Keratinocyte (primary cell): ENCODE measurements around the gene MPI. TPM values are rescaled to one million over a fixed set of nuclear protein-coding genes. Genes with fewer than 3 reads are reported as not detected.

Source experiments
- DNase-seq: peaks from one replicate; pipeline ENCODE4 v3.0.0-alpha.2; 2011; ENCODE audit warnings: low read depth, missing footprints, low spot score
- FAIRE-seq: peaks from 2 replicates; lab custom pipeline; 2011; peaks lifted over from hg19 to GRCh38; lab: Jason Lieb, UNC
- H2AFZ ChIP-seq: 2 replicates; pipeline ENCODE4 v1.6.0; 2012; ENCODE audit warnings: low read length, control low read depth, inconsistent platforms; ENCODE audit not compliant: control insufficient read depth
- H3K27ac ChIP-seq: 2 replicates; pipeline ENCODE4 v1.5.1; 2011; ENCODE audit warnings: low read length; ENCODE audit not compliant: control insufficient read depth, insufficient read depth
- H3K27me3 ChIP-seq: 3 replicates; pipeline ENCODE4 v1.6.0; 2011; ENCODE audit warnings: low read length; ENCODE audit not compliant: control insufficient read depth, insufficient read depth; ENCODE audit errors: extremely low read depth
- H3K36me3 ChIP-seq, 2 experiments: 2 replicates in 1 of 2; 3 replicates in 1 of 2; pipeline ENCODE4 v1.5.1; 2011; ENCODE audit warnings: low read length in 2 of 2, mild to moderate bottlenecking in 1 of 2; ENCODE audit not compliant: control insufficient read depth in 2 of 2, insufficient read depth in 2 of 2; ENCODE audit errors: extremely low read depth in 1 of 2
- H3K4me1 ChIP-seq: 3 replicates; pipeline ENCODE4 v1.5.1; 2011; ENCODE audit warnings: low read length; ENCODE audit not compliant: control insufficient read depth, insufficient read depth; ENCODE audit errors: extremely low read depth
- H3K4me2 ChIP-seq: 3 replicates; pipeline ENCODE4 v1.6.0; 2011; ENCODE audit warnings: low read depth, low read length; ENCODE audit not compliant: control insufficient read depth, insufficient read depth; ENCODE audit errors: extremely low read depth
- H3K4me3 ChIP-seq, 3 experiments: fragments of 200-600 bp in 1 of 3; sonication (generic) in 1 of 3; 2 replicates in 2 of 3; 3 replicates in 1 of 3; pipeline ENCODE4 v1.5.1; 2011 to 2016; ENCODE audit warnings: low read length in 3 of 3, mild to moderate bottlenecking in 3 of 3, control low read depth in 2 of 3, inconsistent platforms in 1 of 3, low read depth in 1 of 3, mixed read lengths in 1 of 3, mixed run types in 1 of 3, moderate library complexity in 1 of 3; ENCODE audit not compliant: control insufficient read depth in 2 of 3, insufficient read depth in 2 of 3; ENCODE audit errors: extremely low read depth in 1 of 3
- H3K79me2 ChIP-seq: 2 replicates; pipeline ENCODE4 v1.6.0; 2012; ENCODE audit warnings: low read length; ENCODE audit not compliant: control insufficient read depth, insufficient read depth
- H3K9ac ChIP-seq: 3 replicates; pipeline ENCODE4 v1.6.0; 2011; ENCODE audit warnings: low read length; ENCODE audit not compliant: control insufficient read depth, insufficient read depth; ENCODE audit errors: extremely low read depth
- H3K9me1 ChIP-seq: 3 replicates; pipeline ENCODE4 v1.6.0; 2011; ENCODE audit warnings: low read length; ENCODE audit not compliant: control insufficient read depth, insufficient read depth; ENCODE audit errors: extremely low read depth
- H3K9me3 ChIP-seq: 2 replicates; pipeline ENCODE4 v1.5.1; 2012; ENCODE audit warnings: low read depth, low read length; ENCODE audit not compliant: control insufficient read depth
- H4K20me1 ChIP-seq: 3 replicates; pipeline ENCODE4 v1.6.0; 2011; ENCODE audit warnings: low read length; ENCODE audit not compliant: control insufficient read depth, insufficient read depth; ENCODE audit errors: extremely low read depth
- CTCF ChIP-seq, 3 experiments: IDR thresholded peaks in 1 of 3; conservative IDR thresholded peaks in 1 of 3; optimal IDR thresholded peaks in 1 of 3; 2 replicates in 2 of 3; 3 replicates in 1 of 3; pipeline versions ENCODE3 to v1.5.1; 2011; ENCODE audit warnings: low read length in 3 of 3, mild to moderate bottlenecking in 3 of 3, moderate library complexity in 2 of 3, control low read depth in 1 of 3, inconsistent platforms in 1 of 3; ENCODE audit not compliant: insufficient read depth in 2 of 3; ENCODE audit errors: extremely low read depth in 1 of 3
- EZH2 ChIP-seq: IDR thresholded peaks from one replicate; pipeline ENCODE4 v1.6.1; 2012; ENCODE audit warnings: inconsistent platforms, mild to moderate bottlenecking, low read length, moderate library complexity
- dilution Hi-C: fragments of 300-500 bp; cut with MboI; formaldehyde crosslinking; loops from one replicate; pipeline ENCODE4 v1.7.0; 2020; ENCODE audit warnings: low sequenced_read_pairs; ENCODE audit not compliant: extremely low pct_ligation_motif_present
- polyA plus RNA-seq, 5 experiments: library from polyadenylated mRNA; depleted of rRNA in 3 of 5; stranded (reverse) in 3 of 5; stranded (forward) in 1 of 5; unstranded in 1 of 5; fragments of >200 nt; gene quantifications; 1 replicate in 1 of 5; 2 replicates in 3 of 5; 3 replicates in 1 of 5; pipeline versions ENCODE4 v1.2.1 to v1.2.3, GENCODE V29; 2011 to 2012; ENCODE audit warnings: missing spikeins in 2 of 5, low read depth in 1 of 5, low replicate concordance in 1 of 5

MPI gene
- polyA plus RNA-seq, 1 donor (not counting 4 experiments of a cell fraction or from before 2014, with no cell fraction given) = 39.2 TPM

GRCh38 chr15:74854453-74855022 lies 35.3 kb upstream of the MPI start:
- no peak for FAIRE-seq
- TF ChIP-seq EZH2 (no peak), CTCF (optimal IDR thresholded peaks at IDR 0.05 in 1 of 3, IDR thresholded peaks at IDR 0.05 in 1 of 3, conservative IDR thresholded peaks at IDR 0.05 in 1 of 3; ENCODE audit: extremely low read depth in 1 of 3, insufficient read depth in 2 of 3, low read length in 3 of 3) (no peak)
- Histone ChIP-seq H3K9me3 (no peaks in the 10 kb centered on the region), H3K4me3 (no peak overlapping the region), H3K9ac (no peak overlapping the region), H3K27ac (no peak overlapping the region), H3K4me1 (peaks cover 21% of the 10 kb centered on the region), H3K4me2 (no peak overlapping the region), H2AFZ (no peak overlapping the region), H3K36me3 (peaks cover 38 to 41% of the 10 kb centered on the region in 2 experiments), H3K9me1 (peaks cover 6% of the 10 kb centered on the region), H3K79me2 (peaks cover 13% of the 10 kb centered on the region), H3K27me3 (no peaks in the 10 kb centered on the region), H4K20me1 (no peaks in the 10 kb centered on the region)
- DNase-seq = no peak
- dilution Hi-C loops = no loop called here

GRCh38 chr15:74855857-74856256 lies 34.0 kb upstream of the MPI start:
- dilution Hi-C loops = no loop called here
- no peak for TF ChIP-seq EZH2
- no peak for TF ChIP-seq CTCF (optimal IDR thresholded peaks at IDR 0.05 in 1 of 3, IDR thresholded peaks at IDR 0.05 in 1 of 3, conservative IDR thresholded peaks at IDR 0.05 in 1 of 3; ENCODE audit: extremely low read depth in 1 of 3, insufficient read depth in 2 of 3, low read length in 3 of 3)
- H3K79me2 ChIP-seq = peaks cover 14% of the 10 kb centered on the region
- H3K9ac ChIP-seq = no peak overlapping the region
- FAIRE-seq (no peak), DNase-seq (no peak)
- H3K36me3 ChIP-seq = peaks cover 28 to 30% of the 10 kb centered on the region in 2 experiments
- peaks cover 21% of the 10 kb centered on the region for H3K4me1 ChIP-seq
- H3K27me3 ChIP-seq = no peaks in the 10 kb centered on the region
- no peak overlapping the region for H2AFZ ChIP-seq
- no peak overlapping the region for H3K4me2 ChIP-seq
- H3K9me3 ChIP-seq = no peaks in the 10 kb centered on the region
- peaks cover 6% of the 10 kb centered on the region for H3K9me1 ChIP-seq
- H3K27ac ChIP-seq = no peak overlapping the region
- H3K4me3 ChIP-seq = no peak overlapping the region
- no peaks in the 10 kb centered on the region for H4K20me1 ChIP-seq
